Heart left ventricle (tissue), 16 donors: Measurements from ENCODE around the gene LIMS2. TPM values are rescaled to one million over a fixed set of nuclear protein-coding genes. Genes with fewer than 3 reads are reported as not detected.

Experiments
- ATAC-seq, 4 donors: fragments of 200-7000 bp; cut with Tn5 transposase; one replicate each; pipeline ENCODE4 v1.9.1; 2020 to 2022; ENCODE audit warnings: moderate library complexity in 4 of 4, mild to moderate bottlenecking in 3 of 4, moderate number of reproducible peaks in 1 of 4
- DNase-seq, 5 donors: peaks; one replicate each; pipeline ENCODE4 v3.0.0-alpha.2; 2020
- H3K27ac ChIP-seq, 12 donors: fragments of 200-600 bp; sonication (generic) in 4 of 12; one replicate each; pipeline versions ENCODE4 v1.5.0 to v1.8.0; 2016 to 2022; ENCODE audit warnings: mild to moderate bottlenecking in 2 of 12
- H3K27me3 ChIP-seq, 9 donors: fragments of 200-600 bp; sonication (generic) in 2 of 9; one replicate each; pipeline versions ENCODE4 v1.5.1 to v1.8.0; 2016 to 2022; ENCODE audit warnings: mild to moderate bottlenecking in 3 of 9
- H3K36me3 ChIP-seq, 9 donors: fragments of 200-600 bp; sonication (generic) in 2 of 9; one replicate each; pipeline versions ENCODE4 v1.5.0 to v1.8.0; 2018 to 2022; ENCODE audit warnings: mild to moderate bottlenecking in 2 of 9
- H3K4me1 ChIP-seq, 12 donors: fragments of 200-600 bp; sonication (generic) in 4 of 12; one replicate each; pipeline versions ENCODE4 v1.5.0 to v1.8.0; 2016 to 2022; ENCODE audit warnings: mild to moderate bottlenecking in 3 of 12
- H3K4me3 ChIP-seq, 12 donors: fragments of 200-600 bp; sonication (generic) in 4 of 12; one replicate each; pipeline versions ENCODE4 v1.5.0 to v1.8.0; 2017 to 2022; ENCODE audit warnings: mild to moderate bottlenecking in 9 of 12, moderate library complexity in 4 of 12
- H3K9me3 ChIP-seq, 12 donors: fragments of 200-600 bp; sonication (generic) in 4 of 12; one replicate each; pipeline versions ENCODE4 v1.5.0 to v1.8.0; 2016 to 2022; ENCODE audit warnings: mild to moderate bottlenecking in 1 of 12
- CTCF ChIP-seq, 12 donors: fragments of 200-600 bp; sonication (generic) in 4 of 12; IDR thresholded peaks; one replicate each; pipeline versions ENCODE4 v1.5.0 to v1.8.0; 2018 to 2022; ENCODE audit warnings: antibody characterized with exemption in 12 of 12, mild to moderate bottlenecking in 5 of 12
- POLR2A ChIP-seq, 2 donors: fragments of 450-650 bp; IDR thresholded peaks; one replicate each; pipeline ENCODE4 v1.6.1; 2017; ENCODE audit warnings: antibody characterized with exemption in 2 of 2, mild to moderate bottlenecking in 2 of 2, moderate library complexity in 2 of 2
- WGBS, 4 donors: extraction: QIAGEN DNeasy Blood & Tissue Kit in 2 of 4; methylation state at CpG; one replicate each; pipeline versions ENCODE4 v1.1.5 to v1.1.7; 2013 to 2018; 5-methylcytosine and 5-hydroxymethylcytosine counted together
- intact Hi-C, 10 donors: fragments of 100-400 bp; cut with DNase I; formaldehyde crosslinking; loops; one replicate each; pipeline versions ENCODE4 v1.11.1 to v1.14.2; 2022
- polyA plus RNA-seq, 2 donors: library from polyadenylated mRNA; stranded (reverse); fragments of 200-250 nt; gene quantifications; one replicate each; pipeline ENCODE4 v1.2.3, GENCODE V29; 2013
- total RNA-seq, 9 donors: library from RNA; depleted of rRNA in 2 of 9; stranded (reverse); fragments of >200 nt in 2 of 9; fragmentation: NEBNext Ultra II Directional in 3 of 9; extraction: Animal tissue kit (Norgen Biotek cat#: 25700) in 3 of 9; gene quantifications; one replicate each; pipeline versions ENCODE4 v1.1.0 to v1.2.4, GENCODE V29; 2016 to 2023
- donor health status: ischemic (EF 13 %, LVEDD 7.1; RV severe dilation, severe dysfunction).
- donor health status: healthy with polysubstance abuse.
- donor health status: DM: no; HTN: yes; CAD: no.
- donor health status: DM: no; HTN: no; CAD: no.
- donor health status: ischemic (EF 25% LVEDD 6.9; RV normal size, moderate dysfunction).
- donor health status: ischemic (EF 25% LVEDD 5.7; RV mildly dilated, moderate dysfunction).
- donor health status: healthy.
- donor health status: DM: yes; HTN: yes; CAD: no.
- donor health status: ischemic (EF 35%, LVEDD 5.7; RV mildly dilated, moderate dysfunction).
- donor health status: nonischemic (EF 11% LVEDD 7.7; RV severe dilation, severe dysfunction).
- donor health status: DM: yes; HTN: yes; CAD: no.
- donor health status: PGD.
- donor health status: ischemic (EF 29% LVEDD 5.4; RV normal size, mild dysfunction).
- donor health status: nonischemic (EF 23%, LVEDD 6.1; RV moderate dilation, normal function).

The LIMS2 gene
- total and polyA plus RNA-seq, 11 donors, result 97.1 to 293 (median 158) TPM

GRCh38 chr2:127614246-127614645 is 61.1 kb downstream of the LIMS2 start:
- 90 to 97% (median 92%) methylated on average over 2 of the region's 2 CpGs for WGBS, 4 donors
- intact Hi-C loops, result no loop called here
- Histone ChIP-seq H3K9me3 (peaks cover 0 to 27% (median 12%) of the 10 kb centered on the region in 12 donors), H3K36me3 (no peaks in the 10 kb centered on the region), H3K4me3 (no peak overlapping the region), H3K27me3 (no peaks in the 10 kb centered on the region), H3K27ac (no peak overlapping the region), H3K4me1 (no peaks in the 10 kb centered on the region)
- no peak for ATAC-seq
- TF ChIP-seq POLR2A (IDR thresholded peaks at IDR 0.05) (no peak), CTCF (IDR thresholded peaks at IDR 0.05) (no peak)
- DNase-seq, result no peak

GRCh38 chr2:127612111-127612822 is 63.1 kb downstream of the LIMS2 start:
- H3K4me3 ChIP-seq, result no peak overlapping the region
- 87 to 91% (median 89%) methylated on average over 10 to 13 of the region's 13 CpGs for WGBS, 4 donors
- H3K9me3 ChIP-seq, result peaks cover 0 to 27% (median 12%) of the 10 kb centered on the region in 12 donors
- H3K27ac ChIP-seq, result no peak overlapping the region
- intact Hi-C loops, result no loop called here
- TF ChIP-seq POLR2A (IDR thresholded peaks at IDR 0.05), result no peak
- TF ChIP-seq CTCF (IDR thresholded peaks at IDR 0.05), result no peak
- no peaks in the 10 kb centered on the region for H3K27me3 ChIP-seq
- H3K4me1 ChIP-seq, result no peaks in the 10 kb centered on the region
- ATAC-seq, result no peak
- DNase-seq, result peak in 1 of 5 donors; percentile 12
- no peaks in the 10 kb centered on the region for H3K36me3 ChIP-seq

DNA sequence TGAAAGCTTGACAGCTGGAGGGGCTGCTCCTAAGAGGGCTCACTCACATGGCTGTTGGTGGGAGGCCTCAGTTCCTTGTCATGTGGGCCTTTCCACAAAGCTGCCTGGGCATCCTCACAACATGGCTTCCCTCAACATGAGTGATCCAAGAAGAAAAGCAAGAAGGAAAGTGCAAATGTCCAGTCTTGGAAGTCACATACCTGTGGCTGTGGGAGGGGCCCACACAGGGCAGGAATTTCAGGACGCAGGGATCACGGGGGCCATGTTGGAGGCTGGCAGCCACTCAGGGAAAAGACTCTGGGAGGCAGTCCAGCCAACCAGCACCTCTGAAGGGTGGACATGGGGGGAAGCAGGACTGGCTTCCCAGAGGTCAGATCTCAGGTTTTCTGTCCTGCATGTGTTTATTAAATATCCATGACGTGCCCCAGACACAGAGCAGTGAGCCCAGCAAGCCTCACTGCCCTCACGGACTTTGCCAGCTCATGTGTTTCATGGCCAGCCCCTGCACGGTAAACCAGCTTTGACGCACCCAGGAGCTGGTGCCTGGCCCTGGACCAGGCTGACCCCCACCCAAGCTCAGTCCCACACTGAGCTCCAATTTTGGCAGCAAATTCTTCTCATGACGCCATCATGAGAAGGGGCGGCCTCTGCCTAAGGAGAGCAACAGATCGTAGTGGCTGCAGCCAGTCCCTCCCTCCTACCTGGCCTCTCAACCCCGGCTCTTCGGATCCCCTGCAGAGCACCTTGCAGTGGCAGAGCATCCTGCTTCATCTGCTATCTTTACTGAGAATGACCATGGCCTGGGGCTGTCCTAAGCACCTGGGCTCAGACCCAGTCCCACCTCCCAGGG is 64.0 kb downstream of the LIMS2 start:
- peak in 1 of 5 donors; percentile 9 for DNase-seq
- no peaks in the 10 kb centered on the region for H3K27me3 ChIP-seq
- WGBS, 4 donors, result 86 to 87% (median 87%) methylated on average over 10 to 11 of the region's 11 CpGs
- H3K9me3 ChIP-seq, result peaks cover 0 to 27% (median 12%) of the 10 kb centered on the region in 12 donors
- intact Hi-C loops, result no loop called here
- TF ChIP-seq POLR2A (IDR thresholded peaks at IDR 0.05) (no peak), CTCF (IDR thresholded peaks at IDR 0.05) (no peak)
- no peaks in the 10 kb centered on the region for H3K36me3 ChIP-seq
- no peak for ATAC-seq
- H3K4me1 ChIP-seq, result no peaks in the 10 kb centered on the region
- H3K27ac ChIP-seq, result no peak overlapping the region
- no peak overlapping the region for H3K4me3 ChIP-seq

DNA sequence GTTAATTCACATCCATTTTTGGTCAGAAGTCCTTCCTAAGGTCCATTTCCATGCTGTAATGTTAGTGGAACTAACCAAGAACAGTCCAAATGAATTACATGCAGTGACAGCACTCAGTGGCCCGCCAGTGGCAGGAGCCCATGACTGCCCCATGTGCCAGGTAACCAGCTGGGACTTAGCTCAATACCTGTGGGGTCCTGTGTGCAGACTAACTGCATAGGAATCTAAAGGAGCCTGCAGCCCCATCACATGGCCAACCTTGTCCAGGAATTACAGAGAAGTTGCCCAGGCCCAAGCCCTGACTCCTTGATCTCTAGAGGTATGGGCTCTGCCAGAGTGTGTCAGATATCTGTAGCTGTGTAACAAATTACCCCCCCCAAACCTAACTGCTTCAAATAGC is 64.8 kb downstream of the LIMS2 start:
- H3K4me3 ChIP-seq, result no peak overlapping the region
- no peak for ATAC-seq
- DNase-seq, result peak in 1 of 5 donors; percentile 4
- intact Hi-C loops, result no loop called here
- no peak overlapping the region for H3K27ac ChIP-seq
- TF ChIP-seq CTCF (IDR thresholded peaks at IDR 0.05), result no peak
- no peak for TF ChIP-seq POLR2A (IDR thresholded peaks at IDR 0.05)
- H3K27me3 ChIP-seq, result no peaks in the 10 kb centered on the region
- no peaks in the 10 kb centered on the region for H3K36me3 ChIP-seq
- WGBS, 4 donors, result 92 to 100% (median 97%) methylated on average over 1 of the region's 1 CpG
- H3K9me3 ChIP-seq, result peaks cover 0 to 27% (median 12%) of the 10 kb centered on the region in 12 donors
- H3K4me1 ChIP-seq, result no peaks in the 10 kb centered on the region
